Measurements from ENCODE around the gene APOBEC3H.

DNA sequence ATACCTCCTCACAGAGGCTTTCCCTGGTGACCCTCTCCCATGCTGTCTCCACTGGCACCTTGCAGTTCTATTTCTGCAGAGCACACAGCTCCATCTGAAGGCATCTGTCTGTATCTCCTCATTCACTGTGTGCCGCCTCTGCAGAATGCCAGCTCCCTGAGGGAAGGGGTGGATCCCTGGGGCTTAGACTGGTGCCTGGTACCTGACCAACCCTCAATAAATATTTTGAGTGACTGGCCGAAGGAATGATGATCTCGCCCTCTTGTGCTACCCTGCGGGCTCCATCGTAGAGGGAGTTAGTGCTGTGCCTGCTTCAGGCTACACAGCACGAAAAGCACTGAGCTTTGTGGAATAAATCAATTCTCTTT lies 53.8 kb downstream of the APOBEC3H start:
- TF ChIP-seq, protein P1, sequence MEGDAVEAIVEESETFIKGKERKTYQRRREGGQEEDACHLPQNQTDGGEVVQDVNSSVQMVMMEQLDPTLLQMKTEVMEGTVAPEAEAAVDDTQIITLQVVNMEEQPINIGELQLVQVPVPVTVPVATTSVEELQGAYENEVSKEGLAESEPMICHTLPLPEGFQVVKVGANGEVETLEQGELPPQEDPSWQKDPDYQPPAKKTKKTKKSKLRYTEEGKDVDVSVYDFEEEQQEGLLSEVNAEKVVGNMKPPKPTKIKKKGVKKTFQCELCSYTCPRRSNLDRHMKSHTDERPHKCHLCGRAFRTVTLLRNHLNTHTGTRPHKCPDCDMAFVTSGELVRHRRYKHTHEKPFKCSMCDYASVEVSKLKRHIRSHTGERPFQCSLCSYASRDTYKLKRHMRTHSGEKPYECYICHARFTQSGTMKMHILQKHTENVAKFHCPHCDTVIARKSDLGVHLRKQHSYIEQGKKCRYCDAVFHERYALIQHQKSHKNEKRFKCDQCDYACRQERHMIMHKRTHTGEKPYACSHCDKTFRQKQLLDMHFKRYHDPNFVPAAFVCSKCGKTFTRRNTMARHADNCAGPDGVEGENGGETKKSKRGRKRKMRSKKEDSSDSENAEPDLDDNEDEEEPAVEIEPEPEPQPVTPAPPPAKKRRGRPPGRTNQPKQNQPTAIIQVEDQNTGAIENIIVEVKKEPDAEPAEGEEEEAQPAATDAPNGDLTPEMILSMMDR (optimal IDR thresholded peaks at IDR 0.05 in 1 of 3, IDR thresholded peaks at IDR 0.05 in 1 of 3, conservative IDR thresholded peaks at IDR 0.05 in 1 of 3; ENCODE audit: extremely low read depth in 1 of 3, insufficient read depth in 2 of 3, low read length in 3 of 3): no peak
- TF ChIP-seq EZH2 (IDR thresholded peaks at IDR 0.05; ENCODE audit: low read length): no peak
